Hypothalamus (tissue), 51 donors: ENCODE results near the gene GPR183.
"Not testable (repeated sequence)": the region's sequence is repeated elsewhere in the genome, so short reads cannot be mapped to it uniquely, and the experiment has no call there.

Source experiments
- DNase-seq, 51 donors: peaks; one replicate each; lab custom pipeline; 2025; lab: John Stamatoyannopoulos, UW

GPR183 gene

GRCh38 chr13:99250982-99251825 is 56.0 kb downstream of the GPR183 start:
- no peak for DNase-seq

GRCh38 chr13:99249606-99250005 is 57.6 kb downstream of the GPR183 start:
- not testable (repeated sequence) for DNase-seq

DNA sequence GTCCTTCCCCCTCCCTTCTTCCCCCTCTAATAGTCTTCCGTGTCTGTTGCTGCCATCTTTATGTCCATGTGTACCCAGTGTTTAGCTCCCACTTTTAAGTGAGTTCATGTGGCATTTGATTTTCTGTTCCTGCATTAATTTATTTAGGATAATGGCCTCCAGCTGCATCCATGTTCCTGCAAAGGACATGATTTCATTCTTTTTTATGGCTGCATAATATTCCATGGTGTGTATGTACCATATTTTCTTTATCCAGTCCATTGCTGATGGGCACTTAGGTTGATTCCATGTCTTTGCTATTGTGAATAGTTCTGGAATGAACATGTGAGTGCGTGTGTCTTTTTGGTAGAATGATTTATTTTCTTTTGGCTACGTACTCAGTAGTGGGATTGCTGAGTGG is 58.0 kb downstream of the GPR183 start:
- not testable (repeated sequence) for DNase-seq

DNA sequence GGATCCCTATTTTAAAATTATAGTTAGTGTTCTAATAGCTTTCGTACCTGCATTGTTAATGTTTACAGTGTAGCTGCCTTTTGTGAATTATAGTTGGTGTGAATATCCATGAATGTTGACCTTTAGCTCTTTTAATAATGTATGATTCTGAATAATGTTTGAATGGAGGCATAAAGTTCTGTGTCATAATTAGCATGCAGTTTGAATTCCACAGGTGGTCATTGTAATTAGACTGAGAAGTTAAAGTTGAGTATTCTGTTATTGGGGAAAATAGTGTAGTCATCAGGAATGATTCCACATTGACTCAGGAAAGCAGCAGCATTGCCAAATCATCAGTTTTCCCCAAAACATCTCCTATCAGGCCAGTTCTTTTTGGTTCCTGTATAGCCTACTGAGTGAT is 61.1 kb downstream of the GPR183 start:
- no peak for DNase-seq
